Stimulated activated naive CD4-positive, alpha-beta T cell (primary cell): ENCODE measurements around the gene KCNMA1.
"Not testable (repeated sequence)": the region's sequence is repeated elsewhere in the genome, so short reads cannot be mapped to it uniquely, and the experiment has no call there.

Source experiments
- DNase-seq, 6 experiments: peaks; one replicate each; lab custom pipeline; 2025; lab: John Stamatoyannopoulos, UW

Gene KCNMA1

DNA sequence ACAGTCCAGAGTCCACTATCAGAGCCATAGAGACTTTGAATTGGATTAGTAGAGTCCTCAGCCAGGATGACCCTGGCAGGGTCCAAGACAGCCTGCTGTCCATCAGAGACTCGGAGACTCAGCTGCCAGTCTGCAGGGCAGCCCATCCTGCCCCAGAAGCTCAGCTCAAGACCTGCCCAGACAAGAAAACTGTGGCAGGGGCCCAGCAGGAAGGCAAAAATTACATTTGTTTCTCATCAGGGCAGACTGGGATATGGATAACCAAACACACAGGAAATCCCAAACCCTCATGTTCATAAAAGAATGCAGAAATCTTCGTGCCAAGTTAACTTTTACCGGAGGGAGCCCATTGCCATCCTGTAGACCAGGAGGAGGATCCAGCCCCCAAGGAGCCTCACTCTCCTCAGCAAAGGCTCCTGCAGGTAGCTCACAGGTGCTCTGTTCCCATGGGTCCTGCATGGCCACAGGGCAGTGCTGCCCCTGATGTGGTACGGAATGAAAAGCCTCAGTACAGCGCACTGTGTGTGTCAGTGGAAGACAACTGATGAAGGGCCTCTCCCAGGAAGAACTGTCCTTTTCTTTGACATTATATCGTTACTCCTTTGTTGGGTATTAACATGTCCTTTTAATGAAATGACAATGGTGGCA, 222.2 kb downstream of the KCNMA1 start:
- DNase-seq = no peak

DNA sequence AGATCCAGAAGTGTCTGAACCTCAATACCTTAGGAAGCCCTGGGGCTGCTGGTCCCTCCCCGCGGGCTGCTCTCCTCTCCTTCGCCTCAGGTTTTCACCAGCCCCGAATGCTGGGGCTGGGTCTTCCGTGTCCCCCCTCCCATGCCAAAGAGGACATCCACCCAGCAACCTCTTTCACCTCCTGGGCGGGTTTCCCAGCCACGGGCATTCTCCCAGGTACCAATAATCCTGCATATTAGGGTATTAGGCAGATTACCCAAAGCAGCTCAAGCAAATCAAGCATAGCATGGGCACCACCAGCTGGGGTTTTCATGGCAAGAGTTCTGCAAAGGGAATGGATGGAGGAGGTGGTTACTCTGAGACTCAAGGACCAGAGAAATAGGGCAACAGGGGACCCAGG, 224.4 kb downstream of the KCNMA1 start:
- no peak for DNase-seq

GRCh38 chr10:77412573-77413133, 225.0 kb downstream of the KCNMA1 start:
- not testable (repeated sequence) for DNase-seq

- no peak for DNase-seq
Observed at GRCh38 chr10:77411805-77412204, 225.8 kb downstream of the KCNMA1 start.

GRCh38 chr10:77410523-77410922, 227.1 kb downstream of the KCNMA1 start:
- no peak for DNase-seq

DNA sequence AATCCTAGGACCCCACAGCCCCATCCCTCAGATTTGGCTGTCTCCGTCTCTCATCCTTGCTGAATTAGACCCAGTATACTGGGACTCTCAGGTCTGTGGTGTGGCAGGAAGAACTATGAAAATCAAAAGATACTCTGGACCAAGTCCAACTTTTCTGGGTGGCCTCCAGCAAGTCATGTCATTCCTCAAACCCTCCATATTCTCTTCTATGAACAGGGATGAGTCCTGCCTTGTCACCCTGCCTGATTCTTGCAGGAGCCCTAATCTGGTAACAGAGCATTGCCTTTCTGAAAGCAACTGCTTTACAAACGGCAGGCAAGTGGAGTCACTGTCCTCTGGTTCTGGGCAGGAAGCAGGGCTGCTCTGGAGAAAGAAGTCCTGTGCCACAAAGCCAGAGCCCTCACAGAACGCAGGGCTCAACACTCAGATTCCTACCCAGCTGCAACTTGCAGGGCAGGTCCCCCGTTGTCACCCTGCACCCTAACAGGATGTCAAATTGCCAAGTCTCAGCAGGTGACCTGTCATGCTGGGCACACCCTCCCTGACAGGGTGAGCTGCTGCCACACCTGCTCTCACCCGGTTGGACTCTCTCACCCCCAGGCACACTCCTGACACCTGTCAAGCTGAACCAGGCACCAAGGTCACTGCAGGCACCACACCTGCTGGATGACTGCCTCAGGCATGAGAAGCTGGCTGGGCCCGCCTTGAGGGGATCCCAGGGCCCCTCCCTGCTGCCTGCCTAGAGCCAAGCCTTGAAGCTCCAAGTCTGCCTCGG, 227.7 kb downstream of the KCNMA1 start:
- DNase-seq = no peak

DNA sequence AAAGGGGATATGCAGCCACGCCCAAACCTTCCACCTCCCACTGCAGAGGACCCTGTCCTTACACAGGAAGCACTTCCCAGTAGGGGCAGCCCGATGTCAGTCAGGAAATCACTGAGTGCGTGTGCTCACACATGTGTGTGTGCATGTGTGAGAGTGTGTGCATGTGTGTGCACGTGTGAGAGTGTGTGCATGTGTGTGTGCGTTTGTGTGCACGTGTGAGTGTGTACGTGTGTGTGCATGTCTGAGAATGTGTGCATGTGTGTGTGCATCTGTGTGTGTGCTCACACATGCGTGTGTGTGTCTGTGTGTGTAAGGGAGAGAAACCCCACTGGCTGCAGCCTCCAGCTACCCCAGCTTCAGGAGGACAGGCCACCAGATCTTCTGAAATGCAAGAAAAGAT, 229.3 kb downstream of the KCNMA1 start:
- no peak for DNase-seq

GRCh38 chr10:77406764-77407430, 230.7 kb downstream of the KCNMA1 start:
- DNase-seq = no peak

- DNase-seq = no peak
Observed at GRCh38 chr10:77405771-77406241, 231.8 kb downstream of the KCNMA1 start.

DNA sequence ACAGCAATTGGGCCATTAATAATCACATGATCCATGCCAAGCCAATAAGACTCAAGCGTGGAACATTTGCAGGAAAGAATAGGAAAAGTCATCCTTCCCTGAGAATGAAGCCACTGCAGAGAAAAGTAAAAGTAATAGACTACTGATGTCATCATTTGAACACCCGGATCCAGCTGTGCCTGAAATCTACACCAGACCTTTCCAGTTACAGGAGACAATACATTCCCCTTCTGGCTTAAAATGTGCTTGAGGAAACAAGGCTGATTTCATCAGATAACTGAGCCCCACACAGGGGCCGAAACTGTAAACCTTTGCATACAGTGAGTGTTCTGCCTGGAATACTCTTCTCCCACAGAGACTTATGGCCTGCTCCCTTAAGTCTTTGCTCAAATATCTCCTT, 232.8 kb downstream of the KCNMA1 start:
- DNase-seq = no peak

DNA sequence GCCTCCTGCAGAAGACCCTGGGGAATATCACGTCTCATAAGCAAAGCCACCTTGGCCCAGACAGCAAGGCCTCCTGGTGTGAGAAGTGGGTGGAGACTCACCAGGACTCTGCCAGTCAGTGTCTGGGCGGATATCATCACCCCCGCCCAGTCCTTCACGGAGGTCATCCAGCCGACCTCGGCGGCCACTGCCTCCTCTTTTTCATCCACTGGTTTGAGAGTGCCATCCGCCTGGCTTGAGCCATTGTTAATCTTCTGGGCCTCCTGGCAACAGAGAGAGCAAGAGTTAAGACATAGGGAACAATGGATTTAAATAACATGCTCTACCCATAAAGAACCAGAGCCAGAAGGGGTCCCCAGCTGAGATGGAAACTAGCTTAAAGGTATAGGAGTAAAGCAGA, 233.8 kb downstream of the KCNMA1 start:
- DNase-seq = no peak

DNA sequence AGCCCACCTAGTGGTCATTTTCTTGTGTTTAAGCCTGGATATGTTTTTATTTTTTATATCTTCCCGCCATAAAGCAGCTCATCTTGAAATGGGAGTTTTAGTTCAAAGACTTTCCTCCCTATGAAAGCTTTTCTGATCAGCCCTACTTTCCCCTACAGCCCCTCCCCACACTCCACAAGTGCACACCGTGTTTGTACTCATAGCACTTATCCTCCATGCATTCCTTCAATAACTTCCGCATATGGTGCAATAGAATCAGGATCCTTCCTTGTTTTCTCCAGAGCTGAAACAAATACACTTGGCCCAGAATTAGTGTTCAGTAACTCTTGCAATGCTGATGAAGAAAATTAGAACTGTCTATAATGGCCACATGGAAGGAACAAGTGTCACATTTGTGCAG, 235.9 kb downstream of the KCNMA1 start:
- DNase-seq = no peak

GRCh38 chr10:77400033-77400432, 237.6 kb downstream of the KCNMA1 start:
- DNase-seq = no peak

- DNase-seq = no peak
Observed at GRCh38 chr10:77398986-77399755, 238.4 kb downstream of the KCNMA1 start.

GRCh38 chr10:77398558-77398957, 239.1 kb downstream of the KCNMA1 start:
- no peak for DNase-seq

DNA sequence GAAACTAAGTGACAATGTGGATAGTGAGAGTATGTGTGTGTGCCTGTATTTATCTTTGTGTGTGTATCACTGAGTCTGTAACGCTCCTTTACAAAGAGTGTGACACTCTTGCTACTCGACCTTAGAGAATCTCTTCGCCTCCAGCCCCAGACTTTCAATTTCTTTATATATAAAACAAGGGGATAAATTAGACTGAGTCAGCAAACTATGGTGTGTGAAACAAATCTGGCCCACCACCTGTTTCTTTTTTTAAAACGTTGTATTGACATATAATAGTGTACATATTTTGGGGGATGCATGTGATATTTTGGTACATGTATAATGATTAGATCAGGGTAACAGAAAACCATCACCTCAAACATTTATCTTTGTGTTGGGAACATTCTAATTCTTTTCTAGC, 240.5 kb downstream of the KCNMA1 start:
- DNase-seq = no peak

DNA sequence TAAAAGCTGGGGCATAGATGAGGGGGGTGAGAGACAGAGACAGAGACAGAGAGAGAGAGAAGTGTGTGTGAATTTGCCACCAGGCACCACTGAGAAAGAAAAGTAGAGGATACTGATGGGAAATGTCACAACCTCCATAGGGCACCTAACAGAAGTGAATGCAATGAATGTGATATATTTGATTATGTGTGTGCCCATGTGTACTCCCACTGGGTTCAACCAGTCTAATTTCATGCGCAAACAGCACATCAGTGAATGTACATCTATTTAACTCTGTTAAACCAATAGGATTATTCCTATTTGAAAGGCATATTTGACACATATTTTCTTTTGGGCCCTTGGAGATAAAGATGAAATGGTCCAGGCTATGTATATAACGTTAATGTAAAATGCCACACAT, 241.3 kb downstream of the KCNMA1 start:
- no peak for DNase-seq

- no peak for DNase-seq
Observed at GRCh38 chr10:77393821-77394501, 243.6 kb downstream of the KCNMA1 start.

- no peak for DNase-seq
Observed at GRCh38 chr10:77393411-77393810, 244.2 kb downstream of the KCNMA1 start.

- no peak for DNase-seq
Observed at GRCh38 chr10:77392851-77393250, 244.8 kb downstream of the KCNMA1 start.

- no peak for DNase-seq
Observed at GRCh38 chr10:77392236-77392721, 245.3 kb downstream of the KCNMA1 start.
